GM10847 (cell line): ENCODE results near the gene AGAP1.

ENCODE experiments used
- POLR2A ChIP-seq: IDR thresholded peaks from 2 replicates; pipeline ENCODE4 v1.6.1; 2011; ENCODE audit not compliant: insufficient read length; ENCODE audit errors: extremely low read depth

The AGAP1 gene

GRCh38 chr2:236016496-236016895 lies 522.7 kb downstream of the AGAP1 start:
- no peak for TF ChIP-seq POLR2A

GRCh38 chr2:236017446-236017845 lies 523.6 kb downstream of the AGAP1 start:
- no peak for TF ChIP-seq POLR2A

- no peak for TF ChIP-seq POLR2A
These were observed 525.6 kb downstream of the AGAP1 start for GRCh38 chr2:236019434-236019833.

GRCh38 chr2:236021499-236022057 lies 527.7 kb downstream of the AGAP1 start:
- TF ChIP-seq POLR2A, result no peak

- TF ChIP-seq POLR2A, result no peak
These were observed 528.3 kb downstream of the AGAP1 start for GRCh38 chr2:236022128-236022527.

- TF ChIP-seq POLR2A, result no peak
These were observed 532.0 kb downstream of the AGAP1 start for GRCh38 chr2:236025892-236026291.

- no peak for TF ChIP-seq POLR2A
These were observed 533.0 kb downstream of the AGAP1 start for GRCh38 chr2:236026841-236027240.

GRCh38 chr2:236028066-236028465 lies 534.2 kb downstream of the AGAP1 start:
- no peak for TF ChIP-seq POLR2A

- TF ChIP-seq POLR2A, result no peak
These were observed 539.6 kb downstream of the AGAP1 start for GRCh38 chr2:236033462-236033861.

GRCh38 chr2:236034974-236035373 lies 541.1 kb downstream of the AGAP1 start:
- TF ChIP-seq POLR2A, result no peak

- no peak for TF ChIP-seq POLR2A
These were observed 542.2 kb downstream of the AGAP1 start for GRCh38 chr2:236036045-236036444.

GRCh38 chr2:236038096-236038495 lies 544.3 kb downstream of the AGAP1 start:
- no peak for TF ChIP-seq POLR2A

GRCh38 chr2:236040600-236041328 lies 546.9 kb downstream of the AGAP1 start:
- no peak for TF ChIP-seq POLR2A

GRCh38 chr2:236041616-236042015 lies 547.8 kb downstream of the AGAP1 start:
- TF ChIP-seq POLR2A, result no peak

- TF ChIP-seq POLR2A, result no peak
These were observed 548.2 kb downstream of the AGAP1 start for GRCh38 chr2:236042087-236042486.

- TF ChIP-seq POLR2A, result no peak
These were observed 550.3 kb downstream of the AGAP1 start for GRCh38 chr2:236044191-236044590.
